Mesothelial cell of epicardium (in vitro differentiated cells): ENCODE results near the gene SRPK3. TPM values are rescaled to one million over a fixed set of nuclear protein-coding genes. Genes with fewer than 3 reads are reported as not detected.
A peak's percentile ranks its signal among the peaks of the same experiment; 100 is the strongest.

ENCODE experiments used
- DNase-seq, 2 experiments: peaks; one replicate each; pipeline ENCODE4 v3.0.0; 2021; ENCODE audit warnings: low spot score in 2 of 2; ENCODE audit not compliant: unreplicated experiment in 2 of 2
- H3K27ac Mint-ChIP-seq: 2 replicates; pipeline ENCODE4 v1.8.0; 2021; ENCODE audit warnings: mixed read lengths
- H3K27me3 Mint-ChIP-seq: 2 replicates; pipeline ENCODE4 v1.8.0; 2021; ENCODE audit warnings: low read depth, mixed read lengths
- H3K36me3 Mint-ChIP-seq: 2 replicates; pipeline ENCODE4 v1.8.0; 2021; ENCODE audit warnings: mixed read lengths
- H3K4me1 Mint-ChIP-seq: 2 replicates; pipeline ENCODE4 v1.8.0; 2021; ENCODE audit warnings: mixed read lengths
- H3K4me3 Mint-ChIP-seq: 2 replicates; pipeline ENCODE4 v1.8.0; 2021; ENCODE audit warnings: mild to moderate bottlenecking, moderate library complexity, mixed read lengths
- H3K9me3 Mint-ChIP-seq: 2 replicates; pipeline ENCODE4 v1.8.0; 2021; ENCODE audit warnings: mixed read lengths
- CTCF ChIP-seq: fragments of 200-600 bp; sonication (generic); IDR thresholded peaks from one replicate; pipeline ENCODE4 v1.5.0; 2021; ENCODE audit warnings: antibody characterized with exemption; ENCODE audit not compliant: unreplicated experiment
- total RNA-seq: library from RNA; stranded (reverse); gene quantifications from 3 replicates; pipeline ENCODE4 v1.2.1, GENCODE V29; 2021

Gene SRPK3
- total RNA-seq, 1 donor from 2014 or later, result not detected

GRCh38 chrX:153771415-153772315, 9.2 kb upstream of the SRPK3 start:
- Mint-ChIP-seq H3K9me3 (no peaks in the 10 kb centered on the region), H3K36me3 (no peaks in the 10 kb centered on the region), H3K4me1 (no peaks in the 10 kb centered on the region), H3K27ac (no peak overlapping the region), H3K4me3 (no peak overlapping the region), H3K27me3 (no peaks in the 10 kb centered on the region)
- TF ChIP-seq CTCF, result no peak
- DNase-seq, result peak in 1 of 2 experiments; percentile 12

GRCh38 chrX:153772316-153773217, 8.3 kb upstream of the SRPK3 start:
- H3K36me3 Mint-ChIP-seq, result no peaks in the 10 kb centered on the region
- H3K4me1 Mint-ChIP-seq, result no peaks in the 10 kb centered on the region
- no peak overlapping the region for H3K4me3 Mint-ChIP-seq
- H3K27me3 Mint-ChIP-seq, result no peaks in the 10 kb centered on the region
- H3K9me3 Mint-ChIP-seq, result no peaks in the 10 kb centered on the region
- no peak overlapping the region for H3K27ac Mint-ChIP-seq
- DNase-seq, result no peak
- no peak for TF ChIP-seq CTCF

- no peak for TF ChIP-seq CTCF
- peak in 1 of 2 experiments; percentile 14 for DNase-seq
- Mint-ChIP-seq H3K4me1 (no peaks in the 10 kb centered on the region), H3K27ac (no peak overlapping the region), H3K9me3 (no peaks in the 10 kb centered on the region), H3K36me3 (no peaks in the 10 kb centered on the region), H3K4me3 (no peak overlapping the region), H3K27me3 (no peaks in the 10 kb centered on the region)
Measured at GRCh38 chrX:153773218-153773611, 7.6 kb upstream of the SRPK3 start.

GRCh38 chrX:153773741-153774575, 6.9 kb upstream of the SRPK3 start:
- H3K27me3 Mint-ChIP-seq, result no peaks in the 10 kb centered on the region
- H3K9me3 Mint-ChIP-seq, result no peaks in the 10 kb centered on the region
- no peak overlapping the region for H3K4me3 Mint-ChIP-seq
- no peak for DNase-seq
- no peak for TF ChIP-seq CTCF
- no peak overlapping the region for H3K27ac Mint-ChIP-seq
- H3K4me1 Mint-ChIP-seq, result no peaks in the 10 kb centered on the region
- H3K36me3 Mint-ChIP-seq, result no peaks in the 10 kb centered on the region
